ENCODE data around the gene SEPSECS. TPM values are rescaled to one million over a fixed set of nuclear protein-coding genes. Genes with fewer than 3 reads are reported as not detected.

SEPSECS gene
- total RNA-seq, 4 donors from 2014 or later, result 3.9 to 6.7 (median 4.7) TPM

GRCh38 chr4:25169446-25169845, 9.2 kb upstream of the SEPSECS start:
- Histone ChIP-seq H3K4me1 (peaks cover 15 to 16% of the 10 kb centered on the region in 2 donors), H3K4me3 (no peak overlapping the region), H3K9me3 (no peaks in the 10 kb centered on the region), H3K27me3 (no peaks in the 10 kb centered on the region), H3K36me3 (no peaks in the 10 kb centered on the region), H3K27ac (no peak overlapping the region)
- in situ Hi-C loops (cut with MboI; ENCODE audit: low sequenced_read_pairs in 4 of 4) (loop anchor here in 2 of 4 donors (10.0 to 25.0 kb wide), 2 partner anchors 143 to 145 kb away; partner anchors contain the start of gene ZCCHC4 (in 2 of the 2)), intact Hi-C loops (cut with DNase I; ENCODE audit: low total_unique reads) (no loop called here)
- ATAC-seq, result no peak
- no peak for TF ChIP-seq CTCF (IDR thresholded peaks at IDR 0.05 in 4 of 5, conservative IDR thresholded peaks at IDR 0.05 in 1 of 5)
- no peak for TF ChIP-seq POLR2A (IDR thresholded peaks at IDR 0.05)
- no peak for DNase-seq

- Histone ChIP-seq H3K4me3 (no peak overlapping the region), H3K9me3 (no peaks in the 10 kb centered on the region), H3K27ac (no peak overlapping the region), H3K27me3 (no peaks in the 10 kb centered on the region), H3K4me1 (peaks cover 16 to 18% of the 10 kb centered on the region in 2 donors), H3K36me3 (no peaks in the 10 kb centered on the region)
- intact Hi-C loops (cut with DNase I; ENCODE audit: low total_unique reads) (no loop called here), in situ Hi-C loops (cut with MboI; ENCODE audit: low sequenced_read_pairs in 4 of 4) (loop anchor here in 2 of 4 donors (10.0 to 25.0 kb wide), 2 partner anchors 146 to 149 kb away; partner anchors contain the start of gene ZCCHC4 (in 2 of the 2))
- ATAC-seq (no peak), DNase-seq (no peak)
- no peak for TF ChIP-seq CTCF (IDR thresholded peaks at IDR 0.05 in 4 of 5, conservative IDR thresholded peaks at IDR 0.05 in 1 of 5)
- TF ChIP-seq POLR2A (IDR thresholded peaks at IDR 0.05), result no peak
These were observed 5.7 kb upstream of the SEPSECS start for GRCh38 chr4:25165916-25166315.

DNA sequence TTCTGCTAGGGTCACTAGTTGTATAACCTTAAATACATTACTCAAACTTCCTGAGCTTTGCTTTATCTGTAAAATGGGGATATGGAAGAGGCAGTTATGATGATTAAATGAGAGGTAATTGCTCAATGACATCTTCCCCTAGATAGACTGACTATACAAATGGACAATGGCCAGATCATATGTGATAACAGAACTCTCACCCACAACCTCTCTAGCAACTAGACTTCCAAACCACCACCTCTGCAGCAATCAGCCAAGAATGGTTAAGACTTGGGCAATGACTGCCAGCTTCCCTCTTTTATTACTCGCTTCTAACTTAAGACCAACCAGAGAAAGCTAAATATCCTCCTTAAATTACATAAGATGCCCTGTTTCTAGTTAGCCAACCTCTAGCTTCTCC, 2.9 kb upstream of the SEPSECS start:
- intact Hi-C loops (cut with DNase I; ENCODE audit: low total_unique reads) (loop anchor here (5.0 kb wide), 2 partner anchors 214 to 1694 kb away; partner anchors contain the start of gene ANAPC4), in situ Hi-C loops (cut with MboI; ENCODE audit: low sequenced_read_pairs in 4 of 4) (loop anchor here in 2 of 4 donors (10.0 to 25.0 kb wide), 2 partner anchors 149 to 152 kb away; partner anchors contain the start of gene ZCCHC4 (in 2 of the 2))
- no peak overlapping the region for H3K4me3 ChIP-seq
- TF ChIP-seq CTCF (IDR thresholded peaks at IDR 0.05 in 4 of 5, conservative IDR thresholded peaks at IDR 0.05 in 1 of 5) (no peak), POLR2A (IDR thresholded peaks at IDR 0.05) (no peak)
- no peaks in the 10 kb centered on the region for H3K36me3 ChIP-seq
- H3K4me1 ChIP-seq, result peaks cover 22 to 23% of the 10 kb centered on the region in 2 donors
- H3K9me3 ChIP-seq, result no peaks in the 10 kb centered on the region
- ATAC-seq (no peak), DNase-seq (no peak)
- no peak overlapping the region for H3K27ac ChIP-seq
- H3K27me3 ChIP-seq, result no peaks in the 10 kb centered on the region

DNA sequence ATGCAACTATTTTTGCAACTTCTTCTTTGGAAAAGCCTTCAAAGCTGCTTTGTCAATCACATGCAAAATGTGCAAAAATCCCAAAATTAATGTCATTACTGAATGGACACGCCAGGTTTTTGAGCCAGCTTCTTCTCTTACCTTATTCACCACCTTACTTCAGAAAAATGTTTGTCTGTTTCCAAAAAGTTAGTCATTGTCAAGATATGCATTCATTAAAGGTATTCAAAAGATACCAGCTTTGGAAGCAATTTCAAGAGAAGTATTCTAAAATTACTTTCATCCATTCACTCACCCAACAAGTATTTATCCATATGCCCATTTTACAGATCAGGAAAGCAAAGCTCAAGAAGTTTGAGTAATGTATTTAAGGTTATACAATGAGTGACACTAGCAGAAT, 2.3 kb upstream of the SEPSECS start:
- no peak for DNase-seq
- Histone ChIP-seq H3K4me1 (peaks cover 22 to 23% of the 10 kb centered on the region in 2 donors), H3K36me3 (no peaks in the 10 kb centered on the region), H3K4me3 (no peak overlapping the region), H3K27me3 (no peaks in the 10 kb centered on the region), H3K27ac (no peak overlapping the region), H3K9me3 (no peaks in the 10 kb centered on the region)
- intact Hi-C loops (cut with DNase I; ENCODE audit: low total_unique reads) (loop anchor here (5.0 kb wide), 2 partner anchors 215 to 1695 kb away; partner anchors contain the start of gene ANAPC4), in situ Hi-C loops (cut with MboI; ENCODE audit: low sequenced_read_pairs in 4 of 4) (loop anchor here in 2 of 4 donors (10.0 to 25.0 kb wide), 2 partner anchors 150 to 152 kb away; partner anchors contain the start of gene ZCCHC4 (in 2 of the 2))
- TF ChIP-seq CTCF (IDR thresholded peaks at IDR 0.05 in 4 of 5, conservative IDR thresholded peaks at IDR 0.05 in 1 of 5) (no peak), POLR2A (IDR thresholded peaks at IDR 0.05) (no peak)
- no peak for ATAC-seq
